Body of pancreas (tissue), 4 donors: ENCODE data around the gene LTB4R. TPM values are rescaled to one million over a fixed set of nuclear protein-coding genes. Genes with fewer than 3 reads are reported as not detected.
"Not testable (repeated sequence)": the region's sequence is repeated elsewhere in the genome, so short reads cannot be mapped to it uniquely, and the experiment has no call there.

Experiments
- ATAC-seq: fragments of 150-250 bp; one replicate; pipeline ENCODE4 v1.9.1; 2016
- DNase-seq, 4 donors: peaks; one replicate each; pipeline ENCODE4 v3.0.0-alpha.2; 2019
- H3K27ac ChIP-seq, 4 donors: fragments of 200-600 bp; sonication (generic); 1 replicate in 3 of 4; 2 replicates in 1 of 4; pipeline versions ENCODE4 v1.5.1 to v1.6.1; 2016 to 2019; ENCODE audit warnings: mild to moderate bottlenecking in 1 of 4, mixed read lengths in 1 of 4, moderate library complexity in 1 of 4
- H3K27me3 ChIP-seq, 2 donors: fragments of 200-600 bp; sonication (generic); one replicate each; pipeline ENCODE4 v1.6.0; 2016; ENCODE audit warnings: mild to moderate bottlenecking in 1 of 2
- H3K36me3 ChIP-seq, 2 donors: fragments of 200-600 bp; sonication (generic); replicated peaks in 1 of 2; 2 replicates each; pipeline ENCODE4 v1.5.1; 2016; ENCODE audit warnings: low read depth in 2 of 2; ENCODE audit not compliant: insufficient read depth in 1 of 2
- H3K4me1 ChIP-seq: fragments of 200-600 bp; sonication (generic); one replicate; pipeline ENCODE4 v1.6.0; 2016
- H3K4me3 ChIP-seq, 2 donors: fragments of 200-600 bp; sonication (generic); 1 replicate in 1 of 2; 2 replicates in 1 of 2; pipeline ENCODE4 v1.5.1; 2016 to 2019
- H3K9me3 ChIP-seq, 3 donors: fragments of 200-600 bp; sonication (generic); 1 replicate in 2 of 3; 2 replicates in 1 of 3; pipeline ENCODE4 v1.5.1; 2016
- POLR2A ChIP-seq, 3 donors: fragments of 450-650 bp; IDR thresholded peaks; one replicate each; pipeline ENCODE4 v1.6.1; 2016; ENCODE audit warnings: antibody characterized with exemption in 3 of 3, mild to moderate bottlenecking in 2 of 3
- WGBS, 2 donors: methylation state at CpG; one replicate each; pipeline ENCODE4 v1.1.5; 2017; 5-methylcytosine and 5-hydroxymethylcytosine counted together
- intact Hi-C: fragments of 100-400 bp; cut with DNase I; formaldehyde crosslinking; loops from one replicate; pipeline ENCODE4 v1.15.1; 2023
- total RNA-seq, 2 donors: library from RNA; depleted of rRNA; stranded (reverse); fragments of >200 nt; gene quantifications; one replicate each; pipeline ENCODE4 v1.1.0, GENCODE V29; 2016
- TF ChIP-seq, protein P1 (sequence below), 7 experiments: fragments of 450-650 bp in 4 of 7; fragments of 200-600 bp in 3 of 7; sonication (generic) in 3 of 7; IDR thresholded peaks; one replicate each; pipeline ENCODE4 v1.5.1; 2016 to 2019; ENCODE audit warnings: antibody characterized with exemption in 7 of 7

LTB4R gene
- total RNA-seq, 2 donors from 2014 or later = 3.6 to 9.1 TPM

DNA sequence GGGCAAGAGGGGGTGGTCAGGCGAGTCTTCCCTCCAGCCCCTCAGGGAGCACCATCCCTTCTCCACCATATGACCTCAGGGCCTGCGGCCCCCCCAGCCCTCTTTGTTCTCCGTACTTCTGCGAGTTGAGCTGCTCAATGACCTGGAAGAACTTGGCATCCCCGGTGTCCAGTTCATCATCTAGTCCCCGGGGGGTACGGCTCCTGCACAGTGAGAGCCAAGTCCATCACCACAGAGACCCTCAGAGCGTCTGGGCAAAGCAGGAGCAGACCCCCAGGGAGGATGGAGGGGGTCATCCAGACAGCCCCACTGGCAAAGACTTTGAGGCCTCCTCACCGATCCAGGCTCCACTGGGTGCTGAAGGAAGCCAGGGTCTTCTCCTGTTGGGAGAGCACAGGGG is 14.7 kb downstream of the LTB4R start:
- TF ChIP-seq, protein P1, sequence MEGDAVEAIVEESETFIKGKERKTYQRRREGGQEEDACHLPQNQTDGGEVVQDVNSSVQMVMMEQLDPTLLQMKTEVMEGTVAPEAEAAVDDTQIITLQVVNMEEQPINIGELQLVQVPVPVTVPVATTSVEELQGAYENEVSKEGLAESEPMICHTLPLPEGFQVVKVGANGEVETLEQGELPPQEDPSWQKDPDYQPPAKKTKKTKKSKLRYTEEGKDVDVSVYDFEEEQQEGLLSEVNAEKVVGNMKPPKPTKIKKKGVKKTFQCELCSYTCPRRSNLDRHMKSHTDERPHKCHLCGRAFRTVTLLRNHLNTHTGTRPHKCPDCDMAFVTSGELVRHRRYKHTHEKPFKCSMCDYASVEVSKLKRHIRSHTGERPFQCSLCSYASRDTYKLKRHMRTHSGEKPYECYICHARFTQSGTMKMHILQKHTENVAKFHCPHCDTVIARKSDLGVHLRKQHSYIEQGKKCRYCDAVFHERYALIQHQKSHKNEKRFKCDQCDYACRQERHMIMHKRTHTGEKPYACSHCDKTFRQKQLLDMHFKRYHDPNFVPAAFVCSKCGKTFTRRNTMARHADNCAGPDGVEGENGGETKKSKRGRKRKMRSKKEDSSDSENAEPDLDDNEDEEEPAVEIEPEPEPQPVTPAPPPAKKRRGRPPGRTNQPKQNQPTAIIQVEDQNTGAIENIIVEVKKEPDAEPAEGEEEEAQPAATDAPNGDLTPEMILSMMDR (IDR thresholded peaks at IDR 0.05) = no peak
- no peak for TF ChIP-seq POLR2A (IDR thresholded peaks at IDR 0.05)
- Histone ChIP-seq H3K9me3 (no peaks in the 10 kb centered on the region), H3K4me3 (no peak overlapping the region), H3K36me3 (no peaks in the 10 kb centered on the region), H3K27ac (no peak overlapping the region), H3K4me1 (no peaks in the 10 kb centered on the region), H3K27me3 (no peaks in the 10 kb centered on the region)
- DNase-seq = no peak
- WGBS, 2 donors = 58 to 71% methylated on average over 7 to 9 of the region's 9 CpGs
- ATAC-seq = no peak
- intact Hi-C loops = no loop called here

DNA sequence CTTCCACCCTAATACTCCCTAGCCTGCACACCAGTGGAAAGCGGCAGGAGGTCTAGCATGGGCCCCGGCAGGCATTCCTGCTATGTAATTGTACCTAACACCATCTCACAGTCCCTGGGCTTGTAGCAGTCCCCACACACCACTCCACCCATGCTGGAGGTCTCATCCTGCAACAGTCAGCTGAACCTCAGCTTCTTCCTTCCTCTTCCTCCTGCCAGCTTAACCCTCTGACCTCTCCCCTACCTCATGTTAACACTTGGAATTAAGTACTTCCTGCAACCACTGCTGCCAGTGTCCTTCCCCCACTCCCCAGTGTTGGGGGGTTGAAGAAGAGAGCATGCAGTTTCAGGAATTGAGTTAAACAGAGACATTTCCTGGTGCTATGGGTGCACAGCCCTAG is 16.0 kb downstream of the LTB4R start:
- whole genome bisulfite sequencing, 2 donors = 80 to 90% methylated on average over 2 of the region's 2 CpGs
- Histone ChIP-seq H3K4me3 (no peak overlapping the region), H3K27ac (peak overlapping the region in 1 of 4 donors; percentile 29), H3K27me3 (no peaks in the 10 kb centered on the region), H3K4me1 (peaks cover 6% of the 10 kb centered on the region), H3K9me3 (no peaks in the 10 kb centered on the region), H3K36me3 (no peaks in the 10 kb centered on the region)
- intact Hi-C loops = no loop called here
- DNase-seq = no peak
- TF ChIP-seq, protein P1 (IDR thresholded peaks at IDR 0.05) = no peak
- TF ChIP-seq POLR2A (IDR thresholded peaks at IDR 0.05) = no peak
- ATAC-seq = no peak

DNA sequence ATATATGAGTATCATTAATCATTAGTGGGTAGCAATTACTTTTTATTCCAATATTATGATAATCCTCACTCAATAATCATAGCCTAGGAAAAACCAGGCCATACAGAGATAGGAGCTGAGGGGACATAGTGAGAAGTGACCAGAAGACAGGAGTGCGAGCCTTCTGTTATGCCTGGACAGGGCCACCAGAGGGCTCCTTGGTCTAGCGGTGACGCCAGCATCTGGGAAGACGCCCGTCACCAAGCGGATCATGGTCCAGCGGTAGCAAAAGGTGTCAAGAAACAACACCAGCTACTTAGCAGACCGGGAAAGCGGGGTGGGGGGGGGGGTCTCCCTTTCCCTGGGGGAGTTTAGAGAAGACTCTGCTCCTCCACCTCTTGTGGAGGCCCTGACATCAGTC is 16.6 kb downstream of the LTB4R start:
- peak; percentile 68 to 77 (median 74) for DNase-seq
- H3K4me3 ChIP-seq, intact Hi-C loops, ATAC-seq, H3K27me3 ChIP-seq, H3K9me3 ChIP-seq, H3K36me3 ChIP-seq: not testable (repeated sequence)
- WGBS, 2 donors = 0 to 4% methylated on average over 7 to 9 of the region's 9 CpGs
- Histone ChIP-seq H3K27ac (peak overlapping the region in 1 of 4 donors; percentile 29), H3K4me1 (peaks cover 13% of the 10 kb centered on the region)
- TF ChIP-seq, protein P1 (IDR thresholded peaks at IDR 0.05) = peak; percentile 26 to 80 (median 70)

DNA sequence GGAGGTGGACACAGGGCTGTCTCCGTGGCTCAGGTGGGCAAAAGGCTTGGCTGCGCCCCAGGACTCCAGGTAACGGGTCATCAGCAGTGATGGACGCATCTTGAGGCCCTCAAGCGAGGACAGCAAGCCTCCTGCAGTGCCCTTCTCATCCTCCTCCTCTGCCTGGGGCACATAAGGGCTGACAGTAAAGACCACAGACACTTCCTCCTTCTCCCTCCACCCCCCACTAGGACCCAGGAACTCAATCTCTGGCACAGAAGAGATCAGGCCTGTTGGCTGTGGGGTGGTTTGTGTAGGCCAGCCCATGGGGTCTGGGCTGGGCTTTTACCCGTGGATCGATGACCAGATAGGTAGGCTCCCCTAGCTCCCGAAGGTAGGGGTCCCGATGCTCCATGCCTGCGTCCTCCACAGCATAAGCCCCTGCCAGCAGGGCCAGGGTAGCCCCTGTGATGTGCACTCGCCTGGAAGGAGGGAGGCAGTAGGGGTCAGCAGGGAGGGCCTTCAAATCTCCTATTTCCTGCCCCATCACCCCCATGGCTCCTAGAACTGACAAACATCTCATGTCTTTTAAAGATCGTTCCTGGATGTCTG is 17.9 kb downstream of the LTB4R start:
- no peak for ATAC-seq
- Histone ChIP-seq H3K27me3 (peaks cover 0 to 1% of the 10 kb centered on the region in 2 donors), H3K9me3 (no peaks in the 10 kb centered on the region), H3K4me1 (peaks cover 25% of the 10 kb centered on the region), H3K27ac (no peak overlapping the region), H3K36me3 (no peaks in the 10 kb centered on the region), H3K4me3 (no peak overlapping the region)
- TF ChIP-seq POLR2A (IDR thresholded peaks at IDR 0.05) = no peak
- TF ChIP-seq, protein P1 (IDR thresholded peaks at IDR 0.05) = no peak
- 82% methylated on average over 12 of the region's 12 CpGs for whole genome bisulfite sequencing, 2 donors
- intact Hi-C loops = no loop called here
- DNase-seq = no peak

DNA sequence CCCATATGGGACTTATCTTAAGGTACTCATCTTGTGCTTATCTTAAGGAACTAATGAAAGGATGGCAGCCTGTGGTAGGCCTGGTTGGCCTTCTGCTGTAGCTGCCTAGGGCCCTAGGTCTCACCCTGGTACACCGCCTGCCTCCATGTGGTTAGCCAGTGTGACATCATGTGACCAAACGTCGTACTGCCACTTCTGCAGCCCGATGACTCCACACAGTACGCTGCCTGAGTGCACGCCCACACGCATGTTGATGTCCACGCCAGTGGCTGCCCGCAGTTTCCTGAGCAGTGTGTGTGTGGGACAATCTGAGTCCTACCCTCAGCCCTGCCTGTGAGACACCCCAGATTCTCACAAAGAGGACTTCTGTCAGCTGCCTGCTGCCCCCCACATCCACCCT is 18.4 kb downstream of the LTB4R start:
- WGBS, 2 donors = 45 to 70% methylated on average over 6 to 9 of the region's 9 CpGs
- intact Hi-C loops = loop anchor here (10.0 kb wide), 1 partner anchor 105 kb away; no protein-coding TSS in a partner anchor
- DNase-seq (peak in 3 of 4 donors; percentile 43 to 83 (median 45)), ATAC-seq (no peak)
- Histone ChIP-seq H3K36me3 (no peaks in the 10 kb centered on the region), H3K27ac (no peak overlapping the region), H3K4me3 (no peak overlapping the region), H3K4me1 (peaks cover 31% of the 10 kb centered on the region), H3K27me3 (peaks cover under 1 to 5% of the 10 kb centered on the region in 2 donors), H3K9me3 (no peaks in the 10 kb centered on the region)
- TF ChIP-seq, protein P1 (IDR thresholded peaks at IDR 0.05) = no peak
- TF ChIP-seq POLR2A (IDR thresholded peaks at IDR 0.05) = peak in 1 of 3 donors; percentile 23
